Esophagus muscularis mucosa (tissue), 4 donors: ENCODE results near the gene HNRNPA3.

Experiments used
- CTCF ChIP-seq, 3 experiments: fragments of 200-600 bp in 2 of 3; fragments of 450-650 bp in 1 of 3; sonication (generic) in 2 of 3; IDR thresholded peaks; one replicate each; pipeline ENCODE4 v1.5.1; 2017 to 2019; ENCODE audit warnings: antibody characterized with exemption in 3 of 3, mild to moderate bottlenecking in 2 of 3, moderate library complexity in 1 of 3
- EP300 ChIP-seq: sonication (generic); formaldehyde crosslinking; IDR thresholded peaks from one replicate; pipeline ENCODE4 v1.6.1; 2017; ENCODE audit warnings: antibody characterized with exemption
- POLR2A ChIP-seq: fragments of 450-650 bp; IDR thresholded peaks from one replicate; pipeline ENCODE4 v1.6.1; 2017; ENCODE audit warnings: antibody characterized with exemption, moderate library complexity, mild to moderate bottlenecking, low read depth

- TF ChIP-seq CTCF (IDR thresholded peaks at IDR 0.05) (no peak), POLR2A (no peak), EP300 (no peak)
Observed at GRCh38 chr2:177192788-177193187, 19.8 kb upstream of the HNRNPA3 start.
